Measurements from ENCODE around the gene SLC25A30. TPM values are rescaled to one million over a fixed set of nuclear protein-coding genes. Genes with fewer than 3 reads are reported as not detected.
"Not testable (repeated sequence)": the region's sequence is repeated elsewhere in the genome, so short reads cannot be mapped to it uniquely, and the experiment has no call there.

SLC25A30 gene
- total RNA-seq, 1 donor from 2014 or later: 18.4 TPM

DNA sequence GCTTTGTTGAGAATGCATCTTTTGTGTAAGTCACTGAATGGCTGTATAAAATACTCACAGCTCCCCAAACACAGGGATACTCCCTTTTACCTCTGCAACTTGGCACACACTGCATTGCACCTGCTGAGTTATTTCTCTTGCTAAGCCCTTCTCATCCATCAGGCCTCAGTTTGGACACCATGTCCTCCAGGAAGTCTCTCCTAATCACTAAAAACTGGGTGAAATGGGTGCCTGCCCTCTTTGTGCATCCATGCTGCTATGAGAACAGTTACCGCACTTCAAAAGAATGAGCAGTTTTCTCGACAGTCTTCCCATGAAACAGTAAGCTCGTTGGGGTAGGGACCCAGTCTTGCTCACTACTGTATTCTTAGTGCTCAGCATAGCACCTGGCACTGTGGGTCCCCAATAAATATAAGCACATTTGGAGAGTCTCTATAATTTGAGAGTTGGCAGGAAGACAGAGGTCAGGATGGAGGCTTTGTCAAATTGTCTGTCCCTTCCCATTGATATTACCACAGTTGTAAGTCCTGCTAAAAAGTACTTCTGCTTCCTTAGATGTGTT lies 4.6 kb upstream of the SLC25A30 start:
- no peak overlapping the region for H3K4me3 ChIP-seq (ENCODE audit: low read depth, low read length)
- no peaks in the 10 kb centered on the region for H3K27me3 ChIP-seq (ENCODE audit: control insufficient read depth, insufficient read depth, low read length)
- no peak for DNase-seq (ENCODE audit: low read depth)
- H3K36me3 ChIP-seq (ENCODE audit: control insufficient read depth, insufficient read depth, low read length): no peaks in the 10 kb centered on the region
- TF ChIP-seq, protein P1, sequence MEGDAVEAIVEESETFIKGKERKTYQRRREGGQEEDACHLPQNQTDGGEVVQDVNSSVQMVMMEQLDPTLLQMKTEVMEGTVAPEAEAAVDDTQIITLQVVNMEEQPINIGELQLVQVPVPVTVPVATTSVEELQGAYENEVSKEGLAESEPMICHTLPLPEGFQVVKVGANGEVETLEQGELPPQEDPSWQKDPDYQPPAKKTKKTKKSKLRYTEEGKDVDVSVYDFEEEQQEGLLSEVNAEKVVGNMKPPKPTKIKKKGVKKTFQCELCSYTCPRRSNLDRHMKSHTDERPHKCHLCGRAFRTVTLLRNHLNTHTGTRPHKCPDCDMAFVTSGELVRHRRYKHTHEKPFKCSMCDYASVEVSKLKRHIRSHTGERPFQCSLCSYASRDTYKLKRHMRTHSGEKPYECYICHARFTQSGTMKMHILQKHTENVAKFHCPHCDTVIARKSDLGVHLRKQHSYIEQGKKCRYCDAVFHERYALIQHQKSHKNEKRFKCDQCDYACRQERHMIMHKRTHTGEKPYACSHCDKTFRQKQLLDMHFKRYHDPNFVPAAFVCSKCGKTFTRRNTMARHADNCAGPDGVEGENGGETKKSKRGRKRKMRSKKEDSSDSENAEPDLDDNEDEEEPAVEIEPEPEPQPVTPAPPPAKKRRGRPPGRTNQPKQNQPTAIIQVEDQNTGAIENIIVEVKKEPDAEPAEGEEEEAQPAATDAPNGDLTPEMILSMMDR (IDR thresholded peaks at IDR 0.05; ENCODE audit: insufficient read depth, low read length, severe bottlenecking): no peak
- no peak for FAIRE-seq

DNA sequence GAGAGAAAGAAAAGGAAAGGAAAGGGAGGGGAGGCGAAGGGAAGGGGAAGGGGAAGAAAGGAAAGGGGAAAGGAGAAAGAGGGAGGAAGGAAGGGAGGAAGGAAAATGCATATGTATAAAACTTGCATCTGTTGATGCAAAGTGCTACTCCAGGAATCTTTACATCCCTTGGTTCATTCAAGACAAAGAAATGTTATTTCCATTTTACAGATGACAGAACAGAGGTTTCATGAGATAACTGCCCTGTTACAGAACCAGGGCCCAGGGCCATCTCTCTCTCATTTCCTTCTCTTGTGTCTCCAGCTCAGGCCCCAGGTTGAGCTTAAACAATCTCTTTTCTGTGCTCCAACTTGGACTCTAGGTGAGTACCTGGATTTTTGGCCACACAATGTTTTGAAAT lies 1.8 kb upstream of the SLC25A30 start:
- no peak for DNase-seq (ENCODE audit: low read depth)
- H3K27me3 ChIP-seq (ENCODE audit: control insufficient read depth, insufficient read depth, low read length): no peaks in the 10 kb centered on the region
- H3K36me3 ChIP-seq (ENCODE audit: control insufficient read depth, insufficient read depth, low read length): no peaks in the 10 kb centered on the region
- TF ChIP-seq, protein P1 (IDR thresholded peaks at IDR 0.05; ENCODE audit: insufficient read depth, low read length, severe bottlenecking): no peak
- no peak overlapping the region for H3K4me3 ChIP-seq (ENCODE audit: low read depth, low read length)
- no peak for FAIRE-seq

- not testable (repeated sequence) for H3K36me3 ChIP-seq (ENCODE audit: control insufficient read depth, insufficient read depth, low read length); H3K27me3 ChIP-seq (ENCODE audit: control insufficient read depth, insufficient read depth, low read length); FAIRE-seq; H3K4me3 ChIP-seq (ENCODE audit: low read depth, low read length); DNase-seq (ENCODE audit: low read depth)
These were observed 1.2 kb upstream of the SLC25A30 start for GRCh38 chr13:45419389-45419788.

- no peak for FAIRE-seq
- TF ChIP-seq, protein P1 (IDR thresholded peaks at IDR 0.05; ENCODE audit: insufficient read depth, low read length, severe bottlenecking): no peak
- no peak for DNase-seq (ENCODE audit: low read depth)
These were observed 1.6 kb downstream of the SLC25A30 start for GRCh38 chr13:45416516-45417128.

DNA sequence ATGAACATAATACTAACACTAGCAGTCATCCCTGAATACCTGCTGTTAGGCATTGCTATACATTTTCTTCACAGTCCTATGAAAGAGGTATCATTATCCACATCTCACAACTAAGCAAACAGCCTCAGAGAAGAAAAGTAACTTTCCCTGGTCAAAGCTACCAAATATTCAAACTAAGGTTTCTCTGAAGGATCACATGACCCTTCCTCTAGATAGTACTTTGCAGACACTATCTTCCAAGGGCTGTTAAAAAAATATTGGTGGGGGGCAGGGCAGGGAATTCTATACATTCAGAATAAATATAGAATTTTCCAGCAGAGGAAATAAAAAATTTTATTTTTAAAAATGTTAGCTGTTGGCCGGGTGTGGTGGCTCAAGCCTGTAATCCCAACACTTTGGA lies 3.1 kb downstream of the SLC25A30 start:
- DNase-seq (ENCODE audit: low read depth): no peak
- TF ChIP-seq, protein P1 (IDR thresholded peaks at IDR 0.05; ENCODE audit: insufficient read depth, low read length, severe bottlenecking): no peak
- no peak for FAIRE-seq
- H3K4me3 ChIP-seq (ENCODE audit: low read depth, low read length): no peak overlapping the region
- no peaks in the 10 kb centered on the region for H3K36me3 ChIP-seq (ENCODE audit: control insufficient read depth, insufficient read depth, low read length)
- H3K27me3 ChIP-seq (ENCODE audit: control insufficient read depth, insufficient read depth, low read length): no peaks in the 10 kb centered on the region

More at GRCh38 chr13:45416516-45417128, 1.6 kb downstream of the SLC25A30 start:
- H3K36me3 ChIP-seq (ENCODE audit: control insufficient read depth, insufficient read depth, low read length): no peaks in the 10 kb centered on the region
- H3K27me3 ChIP-seq (ENCODE audit: control insufficient read depth, insufficient read depth, low read length): no peaks in the 10 kb centered on the region
- H3K4me3 ChIP-seq (ENCODE audit: low read depth, low read length): peak overlapping the region; percentile 65

DNA sequence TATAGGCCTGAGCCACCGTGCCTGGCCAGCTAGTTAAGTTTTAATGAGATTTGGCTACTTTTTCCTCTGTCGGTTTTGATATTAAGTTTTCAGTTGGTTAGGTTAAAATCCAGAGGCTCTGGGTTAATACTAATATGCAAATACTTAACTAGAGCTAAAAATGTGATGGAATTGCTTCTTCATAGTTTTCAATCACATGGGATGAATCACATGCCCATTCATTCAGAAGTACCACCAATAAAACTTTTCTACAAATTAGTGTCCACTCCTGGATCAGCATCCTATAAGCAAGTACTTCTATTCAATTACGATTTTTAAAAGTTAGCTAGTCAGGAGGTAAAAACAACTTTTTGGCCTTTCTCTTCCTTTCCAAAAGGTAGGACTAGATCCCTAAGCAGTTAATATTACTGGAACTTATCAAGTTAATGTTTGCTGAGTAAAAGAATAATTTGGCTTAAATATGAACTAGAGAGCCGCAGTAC lies 4.3 kb downstream of the SLC25A30 start:
- H3K4me3 ChIP-seq (ENCODE audit: low read depth, low read length): peak overlapping the region; percentile 20
- no peaks in the 10 kb centered on the region for H3K27me3 ChIP-seq (ENCODE audit: control insufficient read depth, insufficient read depth, low read length)
- FAIRE-seq (no peak), DNase-seq (ENCODE audit: low read depth) (peak; percentile 26)
- TF ChIP-seq, protein P1 (IDR thresholded peaks at IDR 0.05; ENCODE audit: insufficient read depth, low read length, severe bottlenecking): no peak
- peaks cover 3% of the 10 kb centered on the region for H3K36me3 ChIP-seq (ENCODE audit: control insufficient read depth, insufficient read depth, low read length)

Measured in bronchial epithelial cell (primary cell).